BJ (cell line): ENCODE results near the gene SCUBE3. TPM values are rescaled to one million over a fixed set of nuclear protein-coding genes. Genes with fewer than 3 reads are reported as not detected.

ENCODE experiments used
- CTCF ChIA-PET: fragments of 350-600 bp; formaldehyde crosslinking; extraction: SDS; loops from one replicate; lab custom pipeline; 2021; ENCODE audit warnings: antibody characterized with exemption, inconsistent platforms; lab: Yijun Ruan, JAX
- POLR2A ChIA-PET: fragments of 300-600 bp; sonication (Branson Sonifier 250); formaldehyde crosslinking; extraction: SDS; loops from one replicate; lab custom pipeline; 2021; ENCODE audit warnings: antibody characterized with exemption; lab: Charles Lee
- DNase-seq: peaks from one replicate; pipeline ENCODE4 v3.0.0-alpha.2; 2011; ENCODE audit warnings: low read depth
- H3K27me3 ChIP-seq: 2 replicates; pipeline ENCODE4 v1.6.0; 2011; ENCODE audit warnings: low read length; ENCODE audit not compliant: control insufficient read depth, insufficient read depth
- H3K36me3 ChIP-seq: 2 replicates; pipeline ENCODE4 v1.5.1; 2011; ENCODE audit warnings: low read length; ENCODE audit not compliant: control insufficient read depth, insufficient read depth
- H3K4me3 ChIP-seq: 2 replicates; pipeline ENCODE4 v1.5.1; 2011; ENCODE audit warnings: low read depth, mild to moderate bottlenecking, control low read depth, low read length
- CTCF ChIP-seq: IDR thresholded peaks from 2 replicates; pipeline ENCODE4 v1.5.1; 2011; ENCODE audit warnings: low read depth, mild to moderate bottlenecking, control low read depth, inconsistent platforms, low read length, moderate library complexity; ENCODE audit not compliant: insufficient read depth
- polyA plus RNA-seq: library from polyadenylated mRNA; depleted of rRNA; stranded (reverse); fragments of >200 nt; gene quantifications from 2 replicates; pipeline ENCODE4 v1.2.3, GENCODE V29; 2011; rRNA removed

The SCUBE3 gene
- polyA plus RNA-seq, 1 experiment: 13.1 TPM

GRCh38 chr6:35297601-35298481 lies 84.1 kb downstream of the SCUBE3 start, which contains the start of gene DEF6:
Gene DEF6 (plus strand): TSS chr6:35297818. CDS start chr6:35297857, 39 bp downstream.
- TF ChIP-seq CTCF: peak; percentile 73
- POLR2A ChIA-PET: no interaction called here
- peak within 1 kb of the TSS; percentile 47 for H3K4me3 ChIP-seq
- H3K27me3 ChIP-seq: no peaks in the 10 kb centered on the region
- peaks cover 13% of the 10 kb centered on the region for H3K36me3 ChIP-seq
- DNase-seq: no peak
- CTCF ChIA-PET: interaction anchor here (0.6 to 6.2 kb wide), 16 partner anchors 11 to 244 kb away, joined by 3 to 57 read pairs (median 4); partner anchors contain the start of genes FANCE and RPL10A

GRCh38 chr6:35298625-35299140 lies 84.9 kb downstream of the SCUBE3 start:
- ChIA-PET POLR2A (no interaction called here), CTCF (interaction anchor here (1.0 to 6.2 kb wide), 8 partner anchors 11 to 151 kb away, joined by 3 to 57 read pairs (median 6); partner anchors contain the start of gene FANCE)
- no peak for DNase-seq
- no peak for TF ChIP-seq CTCF
- no peak overlapping the region for H3K4me3 ChIP-seq
- H3K27me3 ChIP-seq: no peaks in the 10 kb centered on the region
- H3K36me3 ChIP-seq: peaks cover 10% of the 10 kb centered on the region

GRCh38 chr6:35299674-35300073 lies 85.9 kb downstream of the SCUBE3 start:
- CTCF ChIA-PET: interaction anchor here (1.0 kb wide), 1 partner anchor 29 kb away, joined by 7 read pairs; no protein-coding TSS in a partner anchor
- POLR2A ChIA-PET: no interaction called here
- TF ChIP-seq CTCF: no peak
- H3K27me3 ChIP-seq: no peaks in the 10 kb centered on the region
- DNase-seq: no peak
- H3K4me3 ChIP-seq: no peak overlapping the region
- H3K36me3 ChIP-seq: peaks cover 6% of the 10 kb centered on the region

- TF ChIP-seq CTCF: no peak
- peaks cover 3% of the 10 kb centered on the region; the same call in 1 of the 2 replicates for H3K36me3 ChIP-seq
- no peaks in the 10 kb centered on the region for H3K27me3 ChIP-seq
- no peak for DNase-seq
- ChIA-PET POLR2A (no interaction called here), CTCF (interaction anchor here (1.3 to 1.5 kb wide), 3 partner anchors 17 to 167 kb away, joined by 3 to 5 read pairs (median 4); partner anchors contain the start of gene RPL10A)
- H3K4me3 ChIP-seq: no peak overlapping the region
Observed at GRCh38 chr6:35300848-35301247, 87.1 kb downstream of the SCUBE3 start.

Other genes with a start within 250 kb of the SCUBE3 start
- gene TCP11, start 72.6 kb upstream of the SCUBE3 start, polyA plus RNA-seq: 0.13 and 0.23 TPM in 2 replicates
- 13.7 and 23.3 TPM in 2 replicates for gene ZNF76, start 45.8 kb downstream of the SCUBE3 start, polyA plus RNA-seq
- 3.7 and 4.1 TPM in 2 replicates for gene DEF6, start 83.9 kb downstream of the SCUBE3 start, polyA plus RNA-seq
- gene PPARD, start 128.6 kb downstream of the SCUBE3 start, polyA plus RNA-seq: 22.8 and 40.9 TPM in 2 replicates
- 8.9 and 11.7 TPM in 2 replicates for gene FANCE, start 238.4 kb downstream of the SCUBE3 start, polyA plus RNA-seq